ENCODE results near the gene FH. TPM values are rescaled to one million over a fixed set of nuclear protein-coding genes. Genes with fewer than 3 reads are reported as not detected.

FH gene
- total RNA-seq, 6 experiments from 2014 or later: 95.0 to 126 (median 114) TPM

- TF ChIP-seq POLR2A (IDR thresholded peaks at IDR 0.05): no peak
- TF ChIP-seq CTCF (IDR thresholded peaks at IDR 0.05): no peak
- no peaks in the 10 kb centered on the region for H3K9me3 ChIP-seq
- ATAC-seq (no peak), DNase-seq (no peak)
- H3K4me1 ChIP-seq: peaks cover 0 to 14% (median 3%) of the 10 kb centered on the region in 4 donors
- H3K27me3 ChIP-seq: no peaks in the 10 kb centered on the region
- no peak overlapping the region for H3K4me3 ChIP-seq
- 51% methylated on average over 2 of the region's 2 CpGs for WGBS (ENCODE audit: insufficient coverage, low coverage, low lambda C conversion rate, missing lambda C conversion rate)
- no peaks in the 10 kb centered on the region for H3K36me3 ChIP-seq
- no peak overlapping the region for H3K27ac ChIP-seq
- intact Hi-C loops (cut with DNase I): no loop called here
Observed at GRCh38 chr1:241536969-241537368, 17.4 kb upstream of the FH start.

GRCh38 chr1:241536304-241536703 is 16.7 kb upstream of the FH start:
- whole genome bisulfite sequencing (ENCODE audit: insufficient coverage, low coverage, low lambda C conversion rate, missing lambda C conversion rate): 100% methylated on average over 1 of the region's 1 CpG
- no peak for ATAC-seq
- no peak for TF ChIP-seq POLR2A (IDR thresholded peaks at IDR 0.05)
- no peak for TF ChIP-seq CTCF (IDR thresholded peaks at IDR 0.05)
- Histone ChIP-seq H3K27ac (no peak overlapping the region), H3K36me3 (no peaks in the 10 kb centered on the region), H3K4me1 (peaks cover 0 to 14% (median 3%) of the 10 kb centered on the region in 4 donors), H3K9me3 (no peaks in the 10 kb centered on the region), H3K27me3 (no peaks in the 10 kb centered on the region), H3K4me3 (no peak overlapping the region)
- intact Hi-C loops (cut with DNase I): no loop called here
- DNase-seq: no peak

GRCh38 chr1:241533326-241534115 is 14.0 kb upstream of the FH start:
- Histone ChIP-seq H3K9me3 (no peaks in the 10 kb centered on the region), H3K4me3 (peak overlapping the region; percentile 32 to 60 (median 51)), H3K27ac (peak overlapping the region; percentile 78 to 88 (median 86)), H3K36me3 (no peaks in the 10 kb centered on the region), H3K27me3 (no peaks in the 10 kb centered on the region), H3K4me1 (peaks cover 0 to 14% (median 6%) of the 10 kb centered on the region in 4 donors)
- 32% methylated on average over 5 of the region's 5 CpGs for WGBS (ENCODE audit: insufficient coverage, low coverage, low lambda C conversion rate, missing lambda C conversion rate)
- DNase-seq: no peak
- TF ChIP-seq POLR2A (IDR thresholded peaks at IDR 0.05) (no peak), CTCF (IDR thresholded peaks at IDR 0.05) (no peak)
- peak; percentile 20 to 59 (median 36) for ATAC-seq
- intact Hi-C loops (cut with DNase I): no loop called here

GRCh38 chr1:241532864-241533263 is 13.3 kb upstream of the FH start:
- ATAC-seq: peak; percentile 75 to 87 (median 80)
- intact Hi-C loops (cut with DNase I): no loop called here
- Histone ChIP-seq H3K27me3 (no peaks in the 10 kb centered on the region), H3K36me3 (no peaks in the 10 kb centered on the region), H3K4me3 (peak overlapping the region; percentile 32 to 60 (median 51)), H3K4me1 (peaks cover 0 to 14% (median 6%) of the 10 kb centered on the region in 4 donors), H3K9me3 (no peaks in the 10 kb centered on the region), H3K27ac (peak overlapping the region; percentile 78 to 88 (median 86))
- TF ChIP-seq CTCF (IDR thresholded peaks at IDR 0.05): no peak
- peak; percentile 33 for TF ChIP-seq POLR2A (IDR thresholded peaks at IDR 0.05)
- WGBS (ENCODE audit: insufficient coverage, low coverage, low lambda C conversion rate, missing lambda C conversion rate): 22% methylated on average over 7 of the region's 7 CpGs
- DNase-seq: peak; percentile 56 to 79 (median 77)

Data from right lobe of liver (tissue), 6 donors.